GM18951 (cell line): ENCODE results near the gene SMPD4.
"Not testable (repeated sequence)": the region's sequence is repeated elsewhere in the genome, so short reads cannot be mapped to it uniquely, and the experiment has no call there.

Experiments used
- POLR2A ChIP-seq: IDR thresholded peaks from 4 replicates; pipeline ENCODE4 v1.6.1; 2011; ENCODE audit warnings: mild to moderate bottlenecking; ENCODE audit not compliant: insufficient read length, insufficient read depth; ENCODE audit errors: extremely low read depth
- in situ Hi-C: fragments of 300-500 bp; cut with MboI; formaldehyde crosslinking; loops from one replicate; pipeline ENCODE4 v1.12.0; 2022; ENCODE audit warnings: low sequenced_read_pairs, mixed read lengths, inconsistent platforms; ENCODE audit not compliant: unreplicated experiment

Gene SMPD4

DNA sequence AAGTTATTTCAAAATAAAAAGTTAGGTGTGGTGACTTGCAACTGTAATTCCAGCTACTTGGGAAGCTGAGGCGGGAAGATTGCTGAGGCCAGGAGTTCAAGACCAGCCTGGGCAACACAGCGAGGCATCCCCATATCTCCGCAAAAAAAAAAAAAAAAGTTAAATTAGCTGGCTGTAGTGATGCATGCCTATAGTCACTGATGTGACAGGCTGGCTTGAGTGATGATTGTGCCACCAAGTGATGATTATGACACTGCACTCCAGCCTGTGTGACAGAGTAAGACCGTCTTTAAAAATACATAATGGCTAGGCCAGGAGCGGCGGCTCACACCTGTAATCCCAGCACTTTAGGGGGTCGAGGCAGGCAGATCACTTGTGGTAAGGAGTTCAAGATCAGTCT lies 11.5 kb downstream of the SMPD4 start:
- in situ Hi-C loops = loop anchor here (5.0 kb wide), 1 partner anchor 1337 kb away; no protein-coding TSS in a partner anchor

GRCh38 chr2:130169163-130169562 lies 12.2 kb downstream of the SMPD4 start:
- in situ Hi-C loops = loop anchor here (5.0 kb wide), 1 partner anchor 1338 kb away; no protein-coding TSS in a partner anchor

More for the DNA sequence above, 11.5 kb downstream of the SMPD4 start:
- no peak for TF ChIP-seq POLR2A

DNA sequence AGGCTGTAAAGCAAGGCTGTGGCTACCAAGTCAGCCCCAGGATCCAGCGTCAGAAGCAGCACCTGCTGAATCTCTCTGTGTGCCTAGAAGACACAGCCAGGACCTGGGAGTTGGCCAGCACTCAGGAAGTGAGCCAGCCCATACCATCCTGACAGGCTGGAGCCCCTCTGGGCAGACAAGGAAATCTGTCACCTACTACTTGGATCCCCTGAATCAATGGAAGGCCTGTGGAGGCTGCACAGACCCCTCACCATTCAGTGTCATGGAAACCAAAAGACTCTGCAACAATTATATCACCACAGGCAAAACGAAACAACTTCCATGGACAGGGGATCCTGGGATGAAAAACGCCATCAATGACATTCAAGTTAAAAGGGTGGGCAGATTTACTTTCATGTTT lies 14.8 kb downstream of the SMPD4 start:
- in situ Hi-C loops = loop anchor here (5.0 kb wide), 1 partner anchor 1341 kb away; no protein-coding TSS in a partner anchor

GRCh38 chr2:130165293-130166016 lies 15.9 kb downstream of the SMPD4 start:
- no peak for TF ChIP-seq POLR2A
- in situ Hi-C loops = loop anchor here (5.0 kb wide), 1 partner anchor 1342 kb away; no protein-coding TSS in a partner anchor

DNA sequence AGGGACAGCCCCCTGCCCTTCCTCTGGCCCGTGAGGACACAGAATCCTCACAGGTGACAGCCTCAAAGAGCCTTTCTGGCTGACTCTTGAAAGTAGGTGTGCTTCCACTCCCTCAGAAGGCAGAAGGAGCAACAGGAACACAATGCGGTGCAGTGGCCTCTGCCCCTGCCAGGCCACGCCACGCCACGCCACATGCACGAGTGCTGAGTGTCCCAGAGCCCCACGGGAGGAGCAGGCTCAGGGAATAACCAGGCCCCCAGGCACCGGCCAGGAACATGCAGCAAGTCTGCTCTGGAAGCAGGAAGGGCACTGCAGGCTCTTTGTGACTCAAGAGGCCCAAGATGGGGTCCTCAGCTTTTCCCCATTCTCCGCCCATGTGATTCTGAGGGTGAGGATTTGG lies 18.4 kb downstream of the SMPD4 start:
- no peak for TF ChIP-seq POLR2A
- in situ Hi-C loops = no loop called here

GRCh38 chr2:130162486-130162885 lies 18.9 kb downstream of the SMPD4 start:
- in situ Hi-C loops = not testable (repeated sequence)

DNA sequence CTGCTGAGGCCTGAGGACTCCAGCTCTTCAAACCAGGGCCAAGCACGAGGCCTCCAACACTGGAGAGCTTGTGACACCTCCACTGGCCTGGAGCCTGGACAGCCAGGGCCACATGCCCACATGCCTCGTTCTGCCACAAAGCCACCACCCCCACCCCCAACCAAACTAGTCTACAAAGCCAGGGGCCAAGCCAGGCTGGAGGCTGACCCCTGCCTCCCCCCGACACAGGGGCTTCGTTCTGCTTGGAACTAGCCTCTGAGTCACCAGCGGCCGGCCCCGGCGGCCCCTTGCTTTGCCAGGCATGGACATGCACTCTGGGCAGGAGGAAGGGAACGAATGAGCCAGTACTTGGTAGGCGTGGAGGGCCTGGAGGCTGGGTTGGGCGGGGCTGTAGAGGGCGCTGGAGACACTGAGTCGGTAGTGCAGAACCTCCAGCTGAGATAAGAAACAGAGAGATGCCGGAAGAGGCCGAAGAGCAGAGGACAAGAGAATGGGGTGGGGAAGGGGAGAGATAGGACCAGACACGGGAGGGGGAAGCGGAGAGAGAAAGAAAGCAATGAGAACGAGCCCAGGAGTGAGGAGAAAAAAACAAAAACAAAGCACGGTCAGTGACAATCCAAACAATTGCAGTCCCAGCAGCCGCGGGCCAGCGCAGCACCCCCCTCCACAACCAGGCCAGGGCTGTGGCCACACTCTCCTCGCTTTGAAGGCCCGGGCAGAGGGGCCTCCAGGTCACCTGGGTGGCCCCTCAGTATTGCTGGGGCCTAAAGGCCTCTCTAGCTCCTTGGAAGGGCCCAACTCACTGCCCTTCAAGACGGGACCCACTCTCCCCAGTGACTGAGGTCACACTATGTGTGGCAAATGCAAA lies 20.3 kb downstream of the SMPD4 start:
- in situ Hi-C loops = not testable (repeated sequence)

DNA sequence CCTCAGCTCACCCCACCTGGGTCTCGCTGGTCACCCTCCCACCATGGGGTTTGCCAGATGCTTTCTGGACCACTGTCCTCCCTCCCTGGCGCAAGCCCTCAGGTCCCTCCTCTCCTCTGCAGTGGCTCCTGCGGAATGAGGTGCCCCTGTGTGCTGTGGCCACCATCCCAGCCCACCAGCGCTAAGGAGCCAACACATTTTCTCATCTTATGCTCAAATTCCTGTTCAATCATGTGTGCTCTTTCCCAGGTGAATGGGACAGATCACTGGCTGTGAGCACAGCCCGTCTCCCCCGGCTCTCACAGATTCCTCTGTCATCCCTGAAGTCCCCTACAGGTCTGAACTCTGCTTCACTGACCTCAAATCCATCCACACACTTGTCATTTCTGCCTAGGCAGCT lies 21.3 kb downstream of the SMPD4 start:
- in situ Hi-C loops = no loop called here
- no peak for TF ChIP-seq POLR2A

DNA sequence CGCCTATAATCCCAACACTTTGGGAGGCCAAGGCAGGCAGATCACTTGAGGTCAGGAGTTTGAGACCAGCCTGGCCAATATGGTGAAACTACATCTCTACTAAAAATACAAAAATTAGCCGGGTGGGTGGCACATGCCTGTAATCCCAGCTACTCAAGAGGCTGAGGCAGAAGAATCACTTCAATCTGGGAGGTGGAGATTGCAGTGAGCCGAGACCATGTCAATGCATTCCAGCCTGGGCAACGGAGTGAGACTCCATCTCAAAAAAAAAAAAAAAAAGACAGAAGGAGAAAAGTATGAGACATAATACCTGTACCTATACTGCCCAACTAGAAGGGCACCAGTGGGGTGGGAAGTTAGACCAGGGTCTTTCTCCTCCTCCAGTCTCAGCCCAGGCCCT lies 22.0 kb downstream of the SMPD4 start:
- in situ Hi-C loops = not testable (repeated sequence)

DNA sequence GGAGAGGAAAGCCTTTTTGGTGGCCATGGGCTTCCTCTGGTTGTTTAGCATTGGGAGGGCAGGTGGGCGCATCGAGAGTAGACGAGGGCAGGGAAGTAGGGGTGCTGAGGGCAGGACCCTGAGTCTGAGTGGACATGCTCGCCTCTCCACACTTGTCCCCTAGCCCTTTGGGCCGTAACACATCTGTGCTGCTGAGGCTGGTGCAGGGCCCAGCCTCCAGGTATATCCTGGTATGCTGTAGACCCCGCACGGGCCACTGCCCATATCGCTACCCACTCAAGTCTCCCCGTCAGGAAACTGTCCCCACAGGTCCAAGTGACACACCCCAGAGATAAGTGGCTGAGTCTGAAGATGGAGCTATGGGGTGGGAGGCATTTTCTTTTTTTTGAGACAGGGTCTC lies 22.8 kb downstream of the SMPD4 start:
- in situ Hi-C loops = no loop called here
- no peak for TF ChIP-seq POLR2A

GRCh38 chr2:130157825-130158514 lies 23.4 kb downstream of the SMPD4 start:
- in situ Hi-C loops = not testable (repeated sequence)

GRCh38 chr2:130157354-130157753 lies 24.0 kb downstream of the SMPD4 start:
- in situ Hi-C loops = not testable (repeated sequence)

- no peak for TF ChIP-seq POLR2A
- in situ Hi-C loops = no loop called here
Measured at GRCh38 chr2:130156624-130157004, 24.8 kb downstream of the SMPD4 start.

- in situ Hi-C loops = not testable (repeated sequence)
Measured at GRCh38 chr2:130155956-130156623, 25.3 kb downstream of the SMPD4 start.
